Measurements from ENCODE around the gene CHST14.
A peak's percentile ranks its signal among the peaks of the same experiment; 100 is the strongest.
"Not testable (repeated sequence)": the region's sequence is repeated elsewhere in the genome, so short reads cannot be mapped to it uniquely, and the experiment has no call there.

Gene CHST14

DNA sequence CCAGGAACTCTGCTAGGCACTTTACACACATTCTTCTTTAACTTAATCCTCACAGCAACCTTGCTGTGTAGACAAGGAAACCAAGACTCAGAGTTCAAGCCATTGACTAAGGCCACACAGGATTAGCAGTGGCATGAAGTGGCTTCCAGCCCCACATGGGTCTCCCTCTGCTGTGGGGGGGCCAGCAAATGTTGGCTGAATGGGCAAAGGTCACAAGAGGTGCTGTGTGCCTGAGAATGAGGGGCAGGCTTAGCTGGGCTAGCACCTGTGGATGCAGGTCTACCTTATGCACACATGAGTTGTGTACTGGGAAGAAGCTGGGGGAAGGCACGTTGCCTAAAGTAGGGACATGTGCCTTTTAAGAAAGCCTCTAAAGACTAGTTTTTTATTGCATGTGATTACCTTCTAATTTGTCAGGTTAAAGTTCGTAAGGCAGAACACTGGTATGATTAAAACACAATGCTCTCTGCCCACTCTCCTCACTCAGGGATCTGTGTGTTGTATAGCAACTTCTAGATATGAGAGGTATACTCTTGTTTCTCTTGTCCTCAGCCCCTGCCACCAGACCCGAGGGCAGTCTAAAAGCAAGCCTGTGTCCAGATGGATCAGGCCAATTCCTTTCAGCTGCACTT lies 19.1 kb upstream of the CHST14 start:
- H3K27ac ChIP-seq, result no peak overlapping the region
- no peak overlapping the region for H3K4me3 ChIP-seq (ENCODE audit: low read depth, low read length)
- TF ChIP-seq, protein P1, sequence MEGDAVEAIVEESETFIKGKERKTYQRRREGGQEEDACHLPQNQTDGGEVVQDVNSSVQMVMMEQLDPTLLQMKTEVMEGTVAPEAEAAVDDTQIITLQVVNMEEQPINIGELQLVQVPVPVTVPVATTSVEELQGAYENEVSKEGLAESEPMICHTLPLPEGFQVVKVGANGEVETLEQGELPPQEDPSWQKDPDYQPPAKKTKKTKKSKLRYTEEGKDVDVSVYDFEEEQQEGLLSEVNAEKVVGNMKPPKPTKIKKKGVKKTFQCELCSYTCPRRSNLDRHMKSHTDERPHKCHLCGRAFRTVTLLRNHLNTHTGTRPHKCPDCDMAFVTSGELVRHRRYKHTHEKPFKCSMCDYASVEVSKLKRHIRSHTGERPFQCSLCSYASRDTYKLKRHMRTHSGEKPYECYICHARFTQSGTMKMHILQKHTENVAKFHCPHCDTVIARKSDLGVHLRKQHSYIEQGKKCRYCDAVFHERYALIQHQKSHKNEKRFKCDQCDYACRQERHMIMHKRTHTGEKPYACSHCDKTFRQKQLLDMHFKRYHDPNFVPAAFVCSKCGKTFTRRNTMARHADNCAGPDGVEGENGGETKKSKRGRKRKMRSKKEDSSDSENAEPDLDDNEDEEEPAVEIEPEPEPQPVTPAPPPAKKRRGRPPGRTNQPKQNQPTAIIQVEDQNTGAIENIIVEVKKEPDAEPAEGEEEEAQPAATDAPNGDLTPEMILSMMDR (IDR thresholded peaks at IDR 0.05; ENCODE audit: low read depth, low read length, missing control alignments), result no peak
- H3K36me3 ChIP-seq (replicated peaks), result no peaks in the 10 kb centered on the region
- no peak for DNase-seq
- no peaks in the 10 kb centered on the region for H3K27me3 ChIP-seq (replicated peaks)
- in situ Hi-C loops (cut with HindIII; ENCODE audit: low pct_ligation_motif_present, low sequenced_read_pairs), result no loop called here

DNA sequence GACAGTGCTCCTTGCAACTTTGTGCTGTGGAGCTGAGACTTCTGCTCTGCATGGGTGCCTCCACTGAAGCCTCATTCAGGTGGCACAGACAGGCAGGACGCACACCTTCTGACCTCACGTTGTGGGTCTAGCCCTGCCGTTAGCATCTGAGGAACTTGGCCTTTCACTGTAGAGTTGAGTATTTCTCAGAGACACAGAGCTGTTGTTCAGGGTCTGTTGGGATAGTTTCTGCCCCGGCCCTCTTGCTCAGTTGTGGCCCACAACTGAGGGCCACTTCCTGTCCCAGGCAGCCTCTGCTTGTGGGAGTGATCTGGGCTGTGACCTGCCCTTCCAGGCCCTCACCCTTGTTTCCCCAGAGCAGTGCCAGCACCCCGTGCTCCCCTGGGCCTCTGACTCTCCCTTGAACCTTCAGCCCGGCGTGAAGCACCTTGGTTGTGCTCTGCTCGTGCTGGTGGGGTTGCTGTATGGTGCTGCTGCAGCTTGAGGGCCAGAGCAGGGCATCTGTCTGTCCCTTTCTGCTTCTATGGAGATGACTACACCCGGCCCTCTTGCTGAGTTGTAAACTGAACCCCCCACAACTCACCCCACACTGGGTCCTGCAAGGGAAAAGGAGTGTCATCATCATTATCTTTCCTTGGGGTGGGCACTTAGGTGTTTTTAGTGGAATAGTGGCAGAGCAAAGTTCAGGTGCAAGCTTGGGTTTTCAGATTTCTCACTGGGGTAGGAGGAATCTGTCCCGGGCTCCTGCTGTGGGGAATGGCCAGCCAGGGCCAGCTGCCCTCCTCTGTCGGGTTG lies 18.3 kb upstream of the CHST14 start:
- TF ChIP-seq, protein P1 (IDR thresholded peaks at IDR 0.05; ENCODE audit: low read depth, low read length, missing control alignments), result no peak
- in situ Hi-C loops (cut with HindIII; ENCODE audit: low pct_ligation_motif_present, low sequenced_read_pairs), result no loop called here
- DNase-seq, result no peak
- no peak overlapping the region for H3K27ac ChIP-seq
- H3K27me3 ChIP-seq (replicated peaks), result no peaks in the 10 kb centered on the region
- H3K36me3 ChIP-seq (replicated peaks), result no peaks in the 10 kb centered on the region
- no peak overlapping the region for H3K4me3 ChIP-seq (ENCODE audit: low read depth, low read length)

DNA sequence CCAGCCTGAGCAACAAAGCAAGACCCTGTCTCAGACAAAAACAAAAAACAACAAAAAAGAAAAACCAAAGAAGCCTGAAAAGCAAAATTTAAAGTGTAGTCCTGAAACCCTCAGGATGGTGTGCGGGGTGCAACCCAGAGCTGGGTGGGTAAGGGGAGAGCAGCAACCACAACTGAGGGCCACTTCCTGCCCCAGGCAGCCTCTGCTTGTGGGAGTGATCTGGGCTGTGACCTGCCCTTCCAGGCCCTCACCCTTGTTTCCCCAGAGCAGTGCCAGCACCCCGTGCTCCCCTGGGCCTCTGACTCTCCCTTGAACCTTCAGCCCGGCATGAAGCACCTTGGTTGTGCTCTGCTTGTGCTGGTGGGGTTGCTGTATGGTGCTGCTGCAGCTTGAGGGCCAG lies 16.8 kb upstream of the CHST14 start:
- H3K27me3 ChIP-seq (replicated peaks); DNase-seq; in situ Hi-C loops (cut with HindIII; ENCODE audit: low pct_ligation_motif_present, low sequenced_read_pairs); H3K4me3 ChIP-seq (ENCODE audit: low read depth, low read length); H3K36me3 ChIP-seq (replicated peaks); H3K27ac ChIP-seq: not testable (repeated sequence)

DNA sequence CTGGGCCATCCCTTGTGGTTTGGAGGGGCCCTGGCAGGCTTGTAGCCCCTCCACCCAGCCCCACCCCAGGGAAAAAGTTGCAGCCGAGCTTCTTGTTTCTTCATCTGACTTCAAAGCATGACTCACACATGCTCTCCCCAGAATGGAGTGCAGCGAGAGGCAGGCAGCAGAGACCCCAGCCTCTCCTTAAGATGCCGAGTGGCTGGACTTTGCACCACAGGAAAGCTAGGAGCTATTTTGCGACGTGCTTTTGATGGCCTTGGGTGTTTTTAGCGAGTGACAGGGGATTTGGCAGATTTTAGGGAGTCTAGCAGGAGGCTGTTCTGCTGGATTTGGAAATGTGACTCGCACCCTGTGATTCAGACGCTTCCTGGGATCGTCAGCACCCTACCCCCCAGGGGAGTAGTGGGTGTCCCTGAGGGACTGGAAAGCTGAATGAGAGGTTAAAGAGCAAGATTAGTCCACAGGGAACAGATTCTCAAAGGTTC lies 15.8 kb upstream of the CHST14 start:
- peaks cover 5% of the 10 kb centered on the region for H3K36me3 ChIP-seq (replicated peaks)
- in situ Hi-C loops (cut with HindIII; ENCODE audit: low pct_ligation_motif_present, low sequenced_read_pairs), result no loop called here
- no peak overlapping the region for H3K27ac ChIP-seq

DNA sequence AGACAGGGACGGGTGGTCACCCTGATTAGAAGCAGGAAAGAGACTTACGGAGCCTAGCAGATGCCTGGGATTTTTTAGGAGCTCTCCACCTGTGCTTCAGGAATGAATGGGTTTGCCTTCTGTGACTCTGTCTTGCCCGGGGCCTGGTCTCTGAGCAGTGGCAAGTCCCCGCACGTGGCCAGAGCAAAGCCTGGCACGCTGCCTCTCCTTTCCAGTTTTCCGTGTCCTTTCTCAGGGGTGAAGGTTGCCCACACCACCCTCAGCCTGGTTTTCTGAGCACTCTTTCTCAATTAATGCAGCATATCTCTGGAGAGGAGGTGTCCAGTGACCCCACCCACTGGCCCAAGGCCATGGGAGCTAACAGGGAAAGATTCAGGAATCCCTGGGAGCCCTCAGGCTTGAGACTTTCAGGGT lies 14.5 kb upstream of the CHST14 start:
- Histone ChIP-seq H3K27me3 (replicated peaks) (no peaks in the 10 kb centered on the region), H3K27ac (no peak overlapping the region), H3K4me3 (ENCODE audit: low read depth, low read length) (no peak overlapping the region), H3K36me3 (replicated peaks) (peaks cover 9% of the 10 kb centered on the region)
- in situ Hi-C loops (cut with HindIII; ENCODE audit: low pct_ligation_motif_present, low sequenced_read_pairs), result no loop called here
- DNase-seq, result no peak
- TF ChIP-seq, protein P1 (IDR thresholded peaks at IDR 0.05; ENCODE audit: low read depth, low read length, missing control alignments), result no peak

More for the DNA sequence above, 15.8 kb upstream of the CHST14 start:
- DNase-seq, result peak; percentile 37
- Histone ChIP-seq H3K4me3 (ENCODE audit: low read depth, low read length) (no peak overlapping the region), H3K27me3 (replicated peaks) (no peaks in the 10 kb centered on the region)
- TF ChIP-seq, protein P1 (IDR thresholded peaks at IDR 0.05; ENCODE audit: low read depth, low read length, missing control alignments), result no peak

DNA sequence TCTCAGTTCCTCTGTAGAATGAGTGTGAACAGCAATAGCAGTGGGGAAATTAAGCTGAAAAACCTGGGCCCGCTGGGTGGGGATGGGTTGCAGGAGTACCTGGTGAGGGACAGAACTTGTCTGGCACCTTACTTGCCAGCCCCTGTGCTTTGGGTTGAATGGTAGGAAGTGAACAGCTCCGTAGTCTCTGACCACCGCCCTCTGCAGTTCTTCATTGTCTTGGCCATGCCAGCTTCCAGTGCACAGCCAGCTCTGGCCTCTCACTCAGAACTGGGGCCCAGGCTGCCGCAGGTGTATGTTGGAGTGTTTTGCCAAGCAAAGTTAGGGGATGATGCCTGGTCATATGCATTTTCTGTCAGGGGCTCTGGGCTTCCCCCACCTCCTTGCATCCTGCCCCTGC lies 14.0 kb upstream of the CHST14 start:
- no peak for DNase-seq
- in situ Hi-C loops (cut with HindIII; ENCODE audit: low pct_ligation_motif_present, low sequenced_read_pairs), result no loop called here

More for the DNA sequence above, 14.0 kb upstream of the CHST14 start:
- Histone ChIP-seq H3K27me3 (replicated peaks) (no peaks in the 10 kb centered on the region), H3K36me3 (replicated peaks) (peaks cover 9% of the 10 kb centered on the region), H3K27ac (no peak overlapping the region), H3K4me3 (ENCODE audit: low read depth, low read length) (no peak overlapping the region)
- TF ChIP-seq, protein P1 (IDR thresholded peaks at IDR 0.05; ENCODE audit: low read depth, low read length, missing control alignments), result no peak
